ENCODE results near the gene RASGRP1.

- TF ChIP-seq CTCF (IDR thresholded peaks at IDR 0.05 in 2 of 3, conservative IDR thresholded peaks at IDR 0.05 in 1 of 3; ENCODE audit: control insufficient read depth in 2 of 3, extremely low read depth in 1 of 3, insufficient read depth in 1 of 3, low read depth in 3 of 3, low read length in 3 of 3) (no peak), ZNF592 (IDR thresholded peaks at IDR 0.05) (no peak)
These were observed 19.4 kb downstream of the RASGRP1 start for GRCh38 chr15:38545179-38545578.

All from GM12878 (cell line).